GM12872 (cell line): Measurements from ENCODE around the gene KCNG4.

ENCODE experiments used
- TF ChIP-seq, protein P1 (sequence below): IDR thresholded peaks from 3 replicates; pipeline ENCODE4 v1.5.1; 2011; ENCODE audit warnings: low read depth, mild to moderate bottlenecking, low read length, moderate library complexity; ENCODE audit not compliant: insufficient read depth

KCNG4 gene

DNA sequence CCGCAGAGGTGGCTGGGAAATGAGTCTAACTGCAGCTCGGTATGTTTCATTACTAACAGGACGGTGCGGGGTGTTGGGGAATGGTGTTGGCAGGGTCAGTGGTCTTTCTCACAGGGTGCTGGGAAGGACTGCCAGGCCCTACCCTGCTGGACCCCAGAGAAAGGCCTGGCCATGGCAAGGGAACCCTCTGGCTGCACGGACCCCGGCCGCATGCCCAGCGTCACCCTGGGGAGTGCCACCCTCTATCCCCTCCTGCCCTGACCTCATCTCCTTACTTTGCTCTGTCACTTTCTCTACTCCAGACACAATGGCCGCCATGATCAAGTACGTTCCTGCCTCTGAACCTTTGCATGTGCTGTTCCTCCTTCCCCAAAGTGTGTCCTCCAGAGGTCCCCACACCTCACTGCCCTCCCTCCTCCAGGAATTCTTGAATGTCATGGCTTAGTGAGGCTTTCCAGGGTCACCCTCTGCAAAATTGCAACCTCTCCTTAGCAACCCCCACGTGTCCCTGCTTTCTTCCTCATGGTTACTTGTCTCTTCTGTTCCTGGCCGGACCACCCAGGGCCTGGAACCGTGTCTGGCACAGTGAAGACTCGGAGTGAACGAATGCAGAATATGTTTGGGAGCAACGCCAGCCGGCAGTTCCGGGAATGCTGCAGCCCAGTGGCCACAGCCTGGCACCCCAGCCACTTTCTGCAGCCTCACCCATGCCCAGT, 33.7 kb downstream of the KCNG4 start:
- TF ChIP-seq, protein P1, sequence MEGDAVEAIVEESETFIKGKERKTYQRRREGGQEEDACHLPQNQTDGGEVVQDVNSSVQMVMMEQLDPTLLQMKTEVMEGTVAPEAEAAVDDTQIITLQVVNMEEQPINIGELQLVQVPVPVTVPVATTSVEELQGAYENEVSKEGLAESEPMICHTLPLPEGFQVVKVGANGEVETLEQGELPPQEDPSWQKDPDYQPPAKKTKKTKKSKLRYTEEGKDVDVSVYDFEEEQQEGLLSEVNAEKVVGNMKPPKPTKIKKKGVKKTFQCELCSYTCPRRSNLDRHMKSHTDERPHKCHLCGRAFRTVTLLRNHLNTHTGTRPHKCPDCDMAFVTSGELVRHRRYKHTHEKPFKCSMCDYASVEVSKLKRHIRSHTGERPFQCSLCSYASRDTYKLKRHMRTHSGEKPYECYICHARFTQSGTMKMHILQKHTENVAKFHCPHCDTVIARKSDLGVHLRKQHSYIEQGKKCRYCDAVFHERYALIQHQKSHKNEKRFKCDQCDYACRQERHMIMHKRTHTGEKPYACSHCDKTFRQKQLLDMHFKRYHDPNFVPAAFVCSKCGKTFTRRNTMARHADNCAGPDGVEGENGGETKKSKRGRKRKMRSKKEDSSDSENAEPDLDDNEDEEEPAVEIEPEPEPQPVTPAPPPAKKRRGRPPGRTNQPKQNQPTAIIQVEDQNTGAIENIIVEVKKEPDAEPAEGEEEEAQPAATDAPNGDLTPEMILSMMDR, result no peak

DNA sequence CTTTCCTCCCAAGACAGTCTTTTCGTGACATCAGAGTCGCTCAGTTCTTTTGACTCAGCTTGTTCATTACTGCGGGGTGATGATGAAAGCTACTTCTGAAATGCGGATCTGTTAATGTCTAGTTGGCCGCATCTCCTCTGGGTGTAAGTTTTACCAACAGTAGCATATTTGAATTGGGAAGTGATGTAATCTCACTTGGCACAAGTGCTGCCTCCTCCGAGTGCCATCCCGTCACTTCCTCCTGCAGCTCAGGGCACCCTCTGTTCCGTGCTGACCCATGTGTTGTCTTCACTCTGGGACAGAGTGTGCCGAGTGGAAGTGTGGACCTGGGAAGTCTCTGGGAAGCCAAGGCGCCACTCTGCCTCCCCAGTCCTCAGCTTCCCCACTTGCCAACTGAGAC, 40.0 kb downstream of the KCNG4 start:
- TF ChIP-seq, protein P1, result no peak

DNA sequence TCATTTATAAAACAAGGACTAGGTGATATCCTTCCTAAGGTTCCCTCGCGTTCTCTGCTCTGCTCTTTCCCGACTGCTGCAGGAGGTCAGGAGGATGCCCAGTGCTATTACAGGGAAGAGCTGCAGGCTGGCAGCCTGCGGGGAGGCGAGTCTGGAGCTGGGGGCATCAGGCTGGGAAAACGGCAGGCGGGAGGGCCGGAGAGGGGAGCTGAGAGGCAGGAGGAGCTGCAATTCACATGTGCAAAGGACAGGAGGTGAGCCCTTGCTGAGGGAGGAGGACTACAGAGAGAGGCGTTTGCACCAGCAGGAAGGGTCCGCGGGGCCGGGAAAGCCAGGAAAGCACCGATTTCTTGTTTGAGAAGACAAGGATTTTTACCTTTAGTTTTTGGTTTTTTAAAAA, 40.7 kb downstream of the KCNG4 start:
- TF ChIP-seq, protein P1, result no peak

DNA sequence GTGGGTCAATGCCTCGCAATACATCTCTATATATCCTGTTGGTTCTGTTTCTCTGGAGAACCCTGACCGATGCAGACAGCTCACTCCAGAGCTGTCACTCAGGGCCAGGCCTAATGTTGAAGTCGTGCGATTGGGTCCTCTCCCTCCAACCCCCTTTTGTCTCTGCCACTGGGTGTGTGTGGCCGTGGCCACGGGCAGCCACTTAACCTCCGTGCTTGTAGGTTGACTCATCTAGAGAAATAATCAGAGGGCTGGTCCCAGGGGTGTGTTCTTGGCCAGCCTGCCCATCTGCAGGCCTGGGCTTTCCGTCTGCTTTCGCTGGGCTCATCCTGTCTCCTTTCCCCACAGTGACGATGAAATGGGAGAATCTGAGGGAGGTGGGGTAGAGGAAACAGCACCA, 41.4 kb downstream of the KCNG4 start:
- TF ChIP-seq, protein P1, result no peak

DNA sequence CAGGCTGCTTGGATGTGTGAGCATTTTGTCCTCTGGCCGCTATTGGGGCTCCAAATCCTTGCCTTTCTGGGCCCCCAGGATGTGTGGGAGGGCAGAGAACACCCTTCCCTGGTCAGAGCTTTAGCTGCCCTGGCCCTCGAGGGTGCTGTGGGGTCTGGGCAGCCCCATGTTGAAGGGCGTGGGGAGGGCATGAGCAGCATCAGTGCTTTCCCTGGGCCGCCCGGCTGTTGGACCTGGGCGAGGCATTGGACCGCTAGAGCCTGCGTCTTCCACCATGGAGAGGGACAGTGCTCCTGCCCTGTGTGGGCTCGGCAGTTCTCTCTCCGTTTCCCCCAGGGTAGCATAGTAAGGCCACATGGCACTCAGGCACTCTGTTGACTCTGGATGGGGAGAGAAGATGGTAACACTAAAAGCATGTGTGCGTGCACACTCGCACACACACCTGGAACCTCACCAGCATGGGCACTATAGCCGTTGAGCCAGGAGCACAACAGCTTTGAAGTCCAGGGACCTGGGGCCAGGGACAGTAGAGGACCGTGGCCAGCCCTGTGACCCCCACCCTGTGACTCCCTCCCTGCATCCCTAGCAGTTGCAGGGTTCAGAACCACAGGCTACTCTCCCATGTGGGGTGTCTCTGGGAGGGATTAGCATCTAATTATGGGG, 42.2 kb downstream of the KCNG4 start:
- TF ChIP-seq, protein P1, result no peak

DNA sequence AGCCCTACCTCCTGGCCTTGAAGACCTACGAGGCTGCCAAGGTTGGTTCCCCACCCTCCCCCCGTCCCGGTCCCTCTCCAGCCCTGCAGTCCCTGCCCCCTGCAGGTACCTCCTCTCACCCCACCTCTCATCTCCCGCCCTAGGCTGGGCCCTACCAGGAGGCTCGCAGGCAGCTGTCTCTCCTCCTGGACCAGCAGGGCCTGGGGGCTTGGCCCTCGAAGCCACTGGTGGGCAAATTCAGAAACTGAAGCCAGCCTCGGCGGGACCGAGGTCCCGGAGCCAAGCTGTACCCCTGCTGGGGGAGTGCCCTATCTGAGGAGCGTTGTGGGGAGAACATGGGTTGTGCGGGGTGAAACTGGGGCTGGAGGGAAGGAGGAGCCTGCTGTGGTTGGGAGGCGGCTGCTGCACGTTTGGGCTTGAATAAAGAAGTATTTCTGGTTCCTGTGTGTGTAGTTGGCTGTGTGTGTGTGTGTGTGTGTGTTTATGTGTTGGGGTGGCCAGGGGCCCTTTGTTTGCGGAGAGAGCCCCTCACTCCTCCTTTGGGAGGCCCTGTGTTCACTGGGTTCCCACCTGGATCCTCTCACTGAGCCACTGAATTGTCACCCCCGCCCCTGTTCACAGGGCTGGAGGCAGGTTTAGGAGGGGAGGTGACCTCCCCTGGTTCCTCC, 43.0 kb downstream of the KCNG4 start:
- TF ChIP-seq, protein P1, result no peak

DNA sequence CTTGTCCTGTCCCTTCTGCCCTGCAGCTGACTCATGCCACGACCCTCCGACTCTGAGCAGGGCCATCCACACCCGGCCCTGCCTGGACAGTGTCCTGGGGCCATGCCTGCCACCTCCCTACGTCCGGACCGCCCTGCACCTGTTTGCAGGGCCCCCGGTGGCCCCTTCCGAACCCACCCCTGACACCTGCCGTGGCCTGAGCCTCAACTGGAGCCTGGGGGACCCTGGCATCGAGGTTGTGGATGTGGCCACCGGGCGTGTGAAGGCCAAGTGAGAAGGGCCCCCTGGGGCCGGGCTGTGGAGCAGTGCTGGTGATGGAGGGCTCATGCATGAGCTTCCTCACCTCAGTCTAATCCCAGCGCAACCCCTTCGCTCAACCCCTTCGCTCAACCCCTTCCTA, 43.7 kb downstream of the KCNG4 start:
- TF ChIP-seq, protein P1, result no peak
